Left lung (tissue), 10 donors: ENCODE results near the gene YY1. TPM values are rescaled to one million over a fixed set of nuclear protein-coding genes. Genes with fewer than 3 reads are reported as not detected.

ENCODE experiments used
- ATAC-seq: fragments of 200-7000 bp; cut with Tn5 transposase; one replicate; pipeline ENCODE4 v1.9.1; 2020; ENCODE audit warnings: moderate library complexity
- DNase-seq, 4 donors: peaks; one replicate each; pipeline ENCODE4 v3.0.0-alpha.2; 2013 to 2020
- H3K27ac ChIP-seq, 2 donors: fragments of 200-600 bp; sonication (generic) in 1 of 2; one replicate each; pipeline versions ENCODE4 v1.5.0 to v1.8.0; 2020 to 2021
- H3K27me3 ChIP-seq, 2 donors: fragments of 200-600 bp; sonication (generic) in 1 of 2; one replicate each; pipeline versions ENCODE4 v1.5.0 to v1.8.0; 2020 to 2021
- H3K36me3 ChIP-seq, 2 donors: fragments of 200-600 bp; sonication (generic) in 1 of 2; one replicate each; pipeline versions ENCODE4 v1.5.0 to v1.8.0; 2020 to 2021
- H3K4me1 ChIP-seq, 2 donors: fragments of 200-600 bp; one replicate each; pipeline ENCODE4 v1.8.0; 2021
- H3K4me3 ChIP-seq, 2 donors: fragments of 200-600 bp; sonication (generic) in 1 of 2; one replicate each; pipeline versions ENCODE4 v1.5.0 to v1.8.0; 2020 to 2021; ENCODE audit warnings: mild to moderate bottlenecking in 1 of 2
- H3K9me3 ChIP-seq, 2 donors: fragments of 200-600 bp; sonication (generic) in 1 of 2; one replicate each; pipeline versions ENCODE4 v1.5.0 to v1.8.0; 2020 to 2021
- CTCF ChIP-seq, 2 donors: fragments of 200-600 bp; sonication (generic) in 1 of 2; IDR thresholded peaks; one replicate each; pipeline versions ENCODE4 v1.5.0 to v1.8.0; 2021; ENCODE audit warnings: antibody characterized with exemption in 2 of 2
- intact Hi-C, 2 donors: fragments of 100-400 bp; cut with DNase I; formaldehyde crosslinking; loops; one replicate each; pipeline versions ENCODE4 v1.11.2 to v1.14.2; 2022
- polyA plus RNA-seq, 6 donors: library from polyadenylated mRNA; unstranded; fragments of 120-200 nt; gene quantifications; one replicate each; pipeline ENCODE4 v1.2.1, GENCODE V29; 2013; ENCODE audit not compliant: insufficient read length in 6 of 6
- total RNA-seq, 2 donors: library from RNA; stranded (reverse); fragmentation: NEBNext Ultra II Directional; extraction: Animal tissue kit (Norgen Biotek cat#: 25700); gene quantifications; one replicate each; pipeline ENCODE4 v1.2.1, GENCODE V29; 2021
- donor health status: DM: no; HTN: yes; CAD: no.
- donor health status: DM: no; HTN: no; CAD: no.

YY1 gene
- total and polyA plus RNA-seq, 8 donors, result 57.4 to 129 (median 119) TPM

- no peak for DNase-seq
- H3K9me3 ChIP-seq, result no peaks in the 10 kb centered on the region
- no peaks in the 10 kb centered on the region for H3K36me3 ChIP-seq
- H3K27me3 ChIP-seq, result no peaks in the 10 kb centered on the region
- peak; percentile 2 for ATAC-seq
- no peak overlapping the region for H3K27ac ChIP-seq
- no peak for TF ChIP-seq CTCF (IDR thresholded peaks at IDR 0.05)
- no peak overlapping the region for H3K4me3 ChIP-seq
- H3K4me1 ChIP-seq, result peaks cover 12 to 42% of the 10 kb centered on the region in 2 donors
- intact Hi-C loops, result no loop called here
Observed at GRCh38 chr14:100313464-100314230, 74.7 kb downstream of the YY1 start.

DNA sequence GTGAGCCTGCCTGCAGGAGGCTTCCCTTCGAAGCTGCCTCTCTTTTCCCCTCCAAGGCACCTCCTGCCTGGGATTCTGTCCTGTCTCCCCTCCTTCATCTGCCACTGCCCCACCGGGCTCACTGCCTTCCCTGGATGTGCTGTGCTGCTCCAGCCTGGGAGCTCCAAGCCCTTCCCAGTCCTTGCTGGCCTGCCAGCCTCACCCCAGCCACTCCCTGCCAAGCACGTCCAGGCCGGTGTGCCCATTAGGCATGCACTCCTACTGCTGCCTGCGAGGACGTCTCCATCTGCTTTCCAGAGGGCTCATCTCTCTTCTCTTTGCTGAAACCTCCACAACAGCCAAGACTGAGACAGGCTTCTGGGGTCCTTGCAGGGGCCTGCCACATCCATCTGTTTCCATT, 75.8 kb downstream of the YY1 start:
- Histone ChIP-seq H3K4me3 (no peak overlapping the region), H3K27me3 (no peaks in the 10 kb centered on the region), H3K9me3 (no peaks in the 10 kb centered on the region), H3K27ac (no peak overlapping the region), H3K4me1 (peaks cover 12 to 34% of the 10 kb centered on the region in 2 donors), H3K36me3 (no peaks in the 10 kb centered on the region)
- DNase-seq (no peak), ATAC-seq (no peak)
- TF ChIP-seq CTCF (IDR thresholded peaks at IDR 0.05), result no peak
- intact Hi-C loops, result no loop called here

GRCh38 chr14:100317389-100317788, 78.4 kb downstream of the YY1 start:
- peaks cover 12 to 27% of the 10 kb centered on the region in 2 donors for H3K4me1 ChIP-seq
- intact Hi-C loops, result no loop called here
- H3K9me3 ChIP-seq, result no peaks in the 10 kb centered on the region
- no peaks in the 10 kb centered on the region for H3K27me3 ChIP-seq
- H3K4me3 ChIP-seq, result no peak overlapping the region
- ATAC-seq, result no peak
- no peak for TF ChIP-seq CTCF (IDR thresholded peaks at IDR 0.05)
- H3K27ac ChIP-seq, result no peak overlapping the region
- no peaks in the 10 kb centered on the region for H3K36me3 ChIP-seq
- no peak for DNase-seq

DNA sequence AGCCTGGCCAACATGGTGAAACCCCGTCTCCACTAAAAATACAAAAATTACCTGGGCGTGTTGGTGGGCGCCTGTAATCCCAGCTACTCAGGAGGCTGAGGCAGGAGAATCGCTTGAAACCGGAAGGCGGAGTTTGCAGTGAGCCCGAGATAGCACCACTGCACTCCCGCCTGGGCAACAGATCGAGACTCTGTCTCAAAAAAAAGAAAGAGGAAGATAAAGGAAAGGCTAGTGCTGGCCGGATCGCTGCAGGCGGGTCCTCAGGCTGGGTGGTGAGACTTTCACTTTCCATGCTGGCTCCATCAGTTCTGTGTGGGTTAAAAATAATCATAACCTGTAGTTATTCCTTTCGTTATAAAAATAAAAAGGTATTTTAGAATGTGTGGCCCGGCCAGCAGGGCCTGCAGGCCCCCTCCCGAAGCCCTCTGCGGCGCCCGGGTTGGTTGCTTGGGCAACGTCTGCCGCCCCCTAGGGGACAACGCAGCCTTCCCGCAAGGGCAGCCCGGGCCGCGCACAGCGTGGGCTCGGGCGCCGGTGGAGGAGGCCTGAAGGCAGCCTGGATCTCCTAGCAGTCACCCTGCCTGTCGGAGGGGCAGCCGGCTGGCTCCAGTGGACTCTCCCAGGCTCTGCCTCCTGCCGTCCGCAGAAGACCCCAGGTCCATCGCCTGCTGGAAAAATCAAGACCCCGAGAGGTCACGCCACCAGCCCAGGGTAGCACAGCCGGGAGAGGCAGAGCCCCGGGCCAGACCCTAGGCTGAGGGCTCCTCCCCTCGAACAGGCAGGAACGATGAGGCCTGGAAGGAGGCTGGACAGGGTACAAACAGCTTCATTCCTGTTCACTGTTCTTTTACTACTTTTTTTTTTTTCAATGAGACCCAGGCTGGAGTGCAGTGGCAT, 79.2 kb downstream of the YY1 start:
- Histone ChIP-seq H3K4me3 (peak overlapping the region; percentile 9 to 48), H3K9me3 (no peaks in the 10 kb centered on the region), H3K36me3 (no peaks in the 10 kb centered on the region), H3K27me3 (no peaks in the 10 kb centered on the region), H3K27ac (peak overlapping the region; percentile 39 to 69), H3K4me1 (peaks cover 6 to 19% of the 10 kb centered on the region in 2 donors)
- TF ChIP-seq CTCF (IDR thresholded peaks at IDR 0.05), result peak; percentile 85 to 91
- intact Hi-C loops, result no loop called here
- ATAC-seq (peak; percentile 96), DNase-seq (peak; percentile 30 to 96 (median 66))
